Astrocyte of the spinal cord (primary cell): ENCODE results near the gene GPR15.
A peak's percentile ranks its signal among the peaks of the same experiment; 100 is the strongest.

Experiments
- DNase-seq: peaks from one replicate; pipeline ENCODE4 v3.0.0; 2011; ENCODE audit warnings: low read depth, low spot score
- H3K4me3 ChIP-seq: 2 replicates; pipeline ENCODE4 v1.5.1; 2011; ENCODE audit warnings: low read depth, mild to moderate bottlenecking, low read length, moderate library complexity
- in situ Hi-C: cut with HindIII; loops from 2 replicates; pipeline ENCODE4 v1.10.0; 2017; ENCODE audit warnings: low sequenced_read_pairs
- TF ChIP-seq, protein P1 (sequence below): IDR thresholded peaks from 2 replicates; pipeline ENCODE4 v1.5.1; 2012; ENCODE audit warnings: low read depth, mild to moderate bottlenecking, low read length, inconsistent platforms

The GPR15 gene

DNA sequence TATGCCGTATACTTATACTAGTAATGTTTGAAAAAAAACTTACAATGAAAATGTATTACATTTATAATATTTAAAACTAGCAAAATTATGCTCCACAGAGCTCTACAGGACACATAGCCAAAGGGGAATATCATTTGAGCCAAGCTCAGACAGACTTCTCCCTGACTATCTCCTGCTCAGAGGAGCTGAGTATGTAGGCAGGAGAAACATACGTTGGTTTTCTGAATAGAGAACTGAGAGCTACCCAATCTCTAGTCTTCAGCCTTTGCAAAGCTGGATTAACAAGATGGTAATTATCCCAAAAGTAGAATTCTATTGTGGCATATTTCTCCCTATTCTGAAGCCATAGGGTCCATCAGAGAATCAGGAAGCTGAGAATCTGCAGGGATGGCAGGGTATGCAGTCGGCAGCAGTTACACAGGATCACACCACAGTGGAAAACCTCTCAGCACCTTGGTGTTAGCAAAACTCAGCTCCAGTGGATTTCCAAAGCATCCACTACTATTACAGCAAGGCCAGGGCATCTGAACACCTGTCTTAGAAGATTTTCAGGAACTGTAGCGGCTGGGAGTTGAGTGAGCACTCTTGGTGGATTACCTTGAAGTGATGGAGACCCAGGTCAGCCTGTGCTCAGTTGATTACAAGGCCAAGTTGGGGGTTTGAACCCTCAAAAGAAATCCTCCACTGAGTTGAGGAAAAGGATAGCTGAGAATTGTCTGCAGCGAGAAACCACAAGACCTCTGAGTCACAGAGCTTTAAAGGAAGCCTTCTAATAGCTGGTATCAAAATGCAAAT is 30.1 kb downstream of the GPR15 start:
- no peak overlapping the region for H3K4me3 ChIP-seq
- in situ Hi-C loops: no loop called here
- TF ChIP-seq, protein P1, sequence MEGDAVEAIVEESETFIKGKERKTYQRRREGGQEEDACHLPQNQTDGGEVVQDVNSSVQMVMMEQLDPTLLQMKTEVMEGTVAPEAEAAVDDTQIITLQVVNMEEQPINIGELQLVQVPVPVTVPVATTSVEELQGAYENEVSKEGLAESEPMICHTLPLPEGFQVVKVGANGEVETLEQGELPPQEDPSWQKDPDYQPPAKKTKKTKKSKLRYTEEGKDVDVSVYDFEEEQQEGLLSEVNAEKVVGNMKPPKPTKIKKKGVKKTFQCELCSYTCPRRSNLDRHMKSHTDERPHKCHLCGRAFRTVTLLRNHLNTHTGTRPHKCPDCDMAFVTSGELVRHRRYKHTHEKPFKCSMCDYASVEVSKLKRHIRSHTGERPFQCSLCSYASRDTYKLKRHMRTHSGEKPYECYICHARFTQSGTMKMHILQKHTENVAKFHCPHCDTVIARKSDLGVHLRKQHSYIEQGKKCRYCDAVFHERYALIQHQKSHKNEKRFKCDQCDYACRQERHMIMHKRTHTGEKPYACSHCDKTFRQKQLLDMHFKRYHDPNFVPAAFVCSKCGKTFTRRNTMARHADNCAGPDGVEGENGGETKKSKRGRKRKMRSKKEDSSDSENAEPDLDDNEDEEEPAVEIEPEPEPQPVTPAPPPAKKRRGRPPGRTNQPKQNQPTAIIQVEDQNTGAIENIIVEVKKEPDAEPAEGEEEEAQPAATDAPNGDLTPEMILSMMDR: no peak
- DNase-seq: peak; percentile 37

DNA sequence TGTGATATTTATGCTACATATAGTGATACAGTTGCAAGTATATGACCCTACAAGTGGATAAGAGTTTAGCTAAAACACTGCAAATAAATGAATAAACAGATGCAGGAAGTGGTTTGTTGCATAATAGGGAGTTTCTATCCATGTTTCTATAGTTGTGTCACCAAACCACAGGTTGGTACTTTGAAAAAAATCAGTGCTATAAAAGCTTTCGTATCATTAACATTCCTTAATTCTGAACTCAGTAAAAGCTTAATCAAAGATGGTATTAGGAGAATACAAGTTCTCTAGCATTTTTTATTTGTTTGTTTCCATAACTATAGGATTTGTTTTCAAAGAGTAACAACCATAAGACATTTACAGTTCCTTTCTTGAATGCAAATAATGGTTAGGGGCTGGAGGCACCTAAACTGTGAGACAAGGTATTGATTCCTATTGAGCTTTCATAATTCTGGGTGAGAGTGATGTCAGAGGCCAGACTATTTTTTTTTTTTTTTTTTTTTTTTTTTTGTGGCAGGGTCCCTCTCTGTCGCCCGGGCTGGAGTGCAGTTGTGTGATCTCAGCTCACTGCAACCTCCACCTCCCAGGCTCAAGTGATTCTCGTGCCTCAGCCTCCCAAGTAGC is 32.0 kb downstream of the GPR15 start:
- TF ChIP-seq, protein P1: no peak
- no peak overlapping the region for H3K4me3 ChIP-seq
- in situ Hi-C loops: no loop called here
- DNase-seq: peak; percentile 71

DNA sequence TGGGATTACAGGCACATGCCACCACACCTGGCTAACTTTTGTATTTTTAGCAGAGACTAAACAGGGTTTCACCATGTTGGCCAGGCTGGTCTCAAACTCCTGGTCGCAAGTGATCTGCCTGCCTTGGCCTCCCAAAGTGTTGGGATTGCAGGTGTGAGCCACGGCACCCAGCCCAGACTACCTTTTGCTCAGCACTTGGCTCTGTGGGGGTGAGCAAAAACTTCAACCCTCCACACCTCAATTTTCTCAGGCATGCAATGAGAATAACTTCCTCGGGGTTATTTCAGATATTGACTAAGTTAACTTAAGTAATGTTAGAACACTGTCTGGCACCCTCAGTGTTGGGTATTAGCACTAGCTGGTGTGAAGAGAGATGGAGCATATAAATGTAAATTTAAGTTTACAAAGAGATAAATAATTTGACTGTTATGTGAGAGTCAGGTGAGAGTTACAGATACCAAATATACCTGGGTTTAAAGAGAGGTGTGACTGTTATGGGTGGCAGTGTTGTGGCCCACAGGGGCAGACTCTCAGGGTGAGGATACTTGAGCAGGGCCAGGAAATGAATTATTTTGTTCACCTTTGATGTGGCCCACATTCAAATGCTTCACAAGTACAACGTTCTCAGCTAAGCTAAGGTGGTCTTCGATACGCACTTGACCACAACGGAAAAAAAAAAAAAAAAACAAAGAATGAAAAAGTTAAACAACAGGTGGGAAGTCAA is 32.7 kb downstream of the GPR15 start:
- TF ChIP-seq, protein P1: no peak
- no peak overlapping the region for H3K4me3 ChIP-seq
- DNase-seq: no peak
- in situ Hi-C loops: no loop called here

DNA sequence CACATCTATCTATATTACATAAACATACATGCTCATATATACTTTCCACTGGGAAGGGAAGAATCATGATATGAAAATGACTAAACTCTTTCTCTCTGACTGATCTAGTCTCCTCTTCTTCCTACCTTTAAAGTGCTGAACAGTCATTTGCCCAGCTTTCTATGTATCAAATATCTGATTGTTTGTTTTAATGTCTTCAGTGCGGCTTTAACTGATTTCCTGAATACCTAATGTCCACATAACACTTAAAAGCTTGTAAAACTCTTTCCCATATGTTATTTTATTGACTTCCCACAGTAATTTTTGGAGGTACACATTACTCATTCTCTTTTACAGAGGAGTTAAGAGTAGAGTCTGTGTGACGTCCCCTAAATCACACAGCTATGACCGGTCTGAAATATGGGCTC is 33.5 kb downstream of the GPR15 start:
- DNase-seq: no peak
- in situ Hi-C loops: no loop called here
- no peak overlapping the region for H3K4me3 ChIP-seq

DNA sequence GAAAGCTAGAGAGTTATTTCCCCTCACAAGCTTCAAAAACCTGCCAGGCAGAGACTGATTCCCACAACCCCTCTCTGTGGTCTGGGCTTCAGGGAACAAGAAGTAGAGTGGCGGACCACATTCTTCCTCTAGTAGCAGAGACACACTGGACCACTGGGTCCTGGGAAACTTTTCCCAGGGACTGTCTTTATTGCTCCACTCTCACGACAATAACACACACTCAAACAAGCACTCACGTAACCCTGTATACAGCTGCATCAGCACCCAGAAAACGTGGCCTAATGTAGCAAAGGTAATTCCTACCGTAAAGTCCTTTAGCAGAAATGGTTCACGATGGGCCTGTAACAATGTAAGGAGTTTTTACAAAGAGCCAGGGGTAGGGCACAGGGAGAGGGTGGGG is 34.1 kb downstream of the GPR15 start:
- in situ Hi-C loops: no loop called here
- no peak overlapping the region for H3K4me3 ChIP-seq

More for the DNA sequence above, 33.5 kb downstream of the GPR15 start:
- TF ChIP-seq, protein P1: no peak

DNA sequence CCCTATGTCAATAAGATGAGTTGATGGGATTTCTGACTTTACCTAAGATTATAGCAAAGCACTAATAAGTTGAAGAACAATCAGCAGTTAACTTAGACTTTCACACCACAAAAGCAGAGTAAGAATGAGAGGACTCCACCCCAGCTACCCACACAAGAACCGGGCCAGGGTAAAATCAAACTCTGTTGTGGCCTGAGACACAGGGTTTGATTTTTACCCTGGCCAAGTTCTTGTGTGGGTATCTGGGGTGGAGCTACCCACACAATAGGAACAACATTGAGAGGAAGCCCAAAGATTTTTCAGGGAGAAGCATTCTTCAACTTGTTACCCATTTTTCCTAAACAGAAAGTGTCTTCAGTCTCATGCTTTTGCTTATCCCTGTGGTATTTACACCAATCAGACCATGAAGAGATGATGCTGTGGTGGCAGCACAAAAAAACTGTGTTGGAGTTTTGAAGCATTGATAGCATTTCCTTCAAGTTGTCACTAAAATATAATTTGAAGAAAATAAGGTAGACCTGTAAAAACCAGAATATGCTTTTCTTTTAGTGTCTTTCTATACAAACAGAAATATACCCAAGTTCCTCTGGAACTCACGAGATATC is 36.0 kb downstream of the GPR15 start:
- TF ChIP-seq, protein P1: no peak
- no peak overlapping the region for H3K4me3 ChIP-seq
- no peak for DNase-seq
- in situ Hi-C loops: no loop called here

More for the DNA sequence above, 34.1 kb downstream of the GPR15 start:
- no peak for DNase-seq
- TF ChIP-seq, protein P1: no peak
